ENCODE measurements around the gene RETREG2.

RETREG2 gene

GRCh38 chr2:219177552-219178376 is at the start of gene RETREG2:
RETREG2 (plus strand) TSS chr2:219178275; CDS start chr2:219178353, 78 bp downstream.
- DNase-seq = peak; percentile 81

- DNase-seq = no peak
Observed at GRCh38 chr2:219128396-219128795, 49.7 kb upstream of the RETREG2 start.

GRCh38 chr2:219129589-219129988 is 48.5 kb upstream of the RETREG2 start:
- no peak for DNase-seq

GRCh38 chr2:219131327-219131726 is 46.7 kb upstream of the RETREG2 start:
- DNase-seq = no peak

- DNase-seq = no peak
Observed at GRCh38 chr2:219131744-219132143, 46.3 kb upstream of the RETREG2 start.

- DNase-seq = no peak
Observed at GRCh38 chr2:219133976-219134375, 44.1 kb upstream of the RETREG2 start.

- no peak for DNase-seq
Observed at GRCh38 chr2:219140722-219141121, 37.4 kb upstream of the RETREG2 start.

- no peak for DNase-seq
Observed at GRCh38 chr2:219142329-219142728, 35.7 kb upstream of the RETREG2 start.

- no peak for DNase-seq
Observed at GRCh38 chr2:219149667-219150066, 28.4 kb upstream of the RETREG2 start.

- peak; percentile 72 to 76 for DNase-seq
Observed at GRCh38 chr2:219155054-219155644, 22.9 kb upstream of the RETREG2 start.

GRCh38 chr2:219157396-219157795 is 20.7 kb upstream of the RETREG2 start:
- no peak for DNase-seq

- no peak for DNase-seq
Observed at GRCh38 chr2:219158025-219158424, 20.1 kb upstream of the RETREG2 start.

- no peak for DNase-seq
Observed at GRCh38 chr2:219158586-219158985, 19.5 kb upstream of the RETREG2 start.

GRCh38 chr2:219159771-219160185 is 18.3 kb upstream of the RETREG2 start:
- no peak for DNase-seq

GRCh38 chr2:219160186-219161017 is 17.7 kb upstream of the RETREG2 start, which contains the start of gene NHEJ1:
NHEJ1 (minus strand) TSS chr2:219160815; CDS start chr2:219158362, 2,453 bp downstream.
- DNase-seq = peak; percentile 78 to 89

GRCh38 chr2:219161097-219161496 is 17.0 kb upstream of the RETREG2 start:
- DNase-seq = no peak

- DNase-seq = no peak
Observed at GRCh38 chr2:219163156-219163555, 14.9 kb upstream of the RETREG2 start.

- no peak for DNase-seq
Observed at GRCh38 chr2:219165058-219165911, 12.8 kb upstream of the RETREG2 start.

GRCh38 chr2:219167997-219168396 is 10.1 kb upstream of the RETREG2 start:
- DNase-seq = no peak

- no peak for DNase-seq
Observed at GRCh38 chr2:219168526-219168925, 9.5 kb upstream of the RETREG2 start.

- DNase-seq = no peak
Observed at GRCh38 chr2:219168932-219169331, 9.1 kb upstream of the RETREG2 start.

GRCh38 chr2:219169930-219170654 is 8.0 kb upstream of the RETREG2 start, which contains the start of gene SLC23A3:
SLC23A3 (minus strand) TSS chr2:219170029; CDS start chr2:219169984, 45 bp downstream.
- DNase-seq = no peak
